HUES64 (cell line): ENCODE results near the gene REXO4.
"Not testable (repeated sequence)": the region's sequence is repeated elsewhere in the genome, so short reads cannot be mapped to it uniquely, and the experiment has no call there.

ENCODE experiments used
- H3K27ac ChIP-seq: 2 replicates; pipeline ENCODE4 v1.7.0; 2013; ENCODE audit warnings: low read depth, low read length, inconsistent platforms
- H3K27me3 ChIP-seq: 2 replicates; pipeline ENCODE4 v1.6.1; 2013; ENCODE audit warnings: mild to moderate bottlenecking, low read length; ENCODE audit not compliant: insufficient read depth
- H3K36me3 ChIP-seq: 2 replicates; pipeline ENCODE4 v1.6.1; 2013; ENCODE audit warnings: mild to moderate bottlenecking, low read length; ENCODE audit not compliant: insufficient read depth
- H3K4me1 ChIP-seq: 2 replicates; pipeline ENCODE4 v1.6.1; 2013; ENCODE audit warnings: mild to moderate bottlenecking, low read length, moderate library complexity; ENCODE audit not compliant: insufficient read depth
- H3K4me3 ChIP-seq: 2 replicates; pipeline ENCODE4 v1.5.1; 2013; ENCODE audit warnings: mild to moderate bottlenecking, low read length, moderate library complexity
- H3K9ac ChIP-seq: 2 replicates; pipeline ENCODE4 v1.6.1; 2013; ENCODE audit warnings: mild to moderate bottlenecking, low read depth, low read length
- H3K9me3 ChIP-seq: 2 replicates; pipeline ENCODE4 v1.6.1; 2013; ENCODE audit warnings: low read depth, low read length; ENCODE audit not compliant: insufficient read depth
- WGBS: fragments of 150-250, 120-280 bp; methylation state at CpG from one replicate; pipeline ENCODE4 v1.1.7; 2013; ENCODE audit warnings: missing lambda C conversion rate; 5-methylcytosine and 5-hydroxymethylcytosine counted together

The REXO4 gene

GRCh38 chr9:133458643-133459312 is 41.0 kb upstream of the REXO4 start:
- H3K4me1 ChIP-seq: peaks cover 12% of the 10 kb centered on the region
- peak overlapping the region; percentile 60 for H3K4me3 ChIP-seq
- H3K9ac ChIP-seq: no peak overlapping the region
- WGBS: 78% methylated on average over 16 of the region's 16 CpGs
- 0 out of 2 replicates have a peak, but pooled peaks cover 2% of the 10 kb centered on the region for H3K27me3 ChIP-seq
- no peak overlapping the region for H3K27ac ChIP-seq
- H3K36me3 ChIP-seq: no peaks in the 10 kb centered on the region
- H3K9me3 ChIP-seq: no peaks in the 10 kb centered on the region

- no peaks in the 10 kb centered on the region for H3K9me3 ChIP-seq
- H3K27ac ChIP-seq: no peak overlapping the region
- H3K36me3 ChIP-seq: no peaks in the 10 kb centered on the region
- no peak overlapping the region for H3K4me3 ChIP-seq
- WGBS: 93% methylated on average over 11 of the region's 11 CpGs
- no peak overlapping the region for H3K9ac ChIP-seq
- H3K27me3 ChIP-seq: 0 out of 2 replicates have a peak, but pooled peaks cover 2% of the 10 kb centered on the region
- H3K4me1 ChIP-seq: peaks cover 12% of the 10 kb centered on the region
Measured at GRCh38 chr9:133457748-133458147, 39.9 kb upstream of the REXO4 start.

GRCh38 chr9:133457233-133457632 is 39.4 kb upstream of the REXO4 start:
- 78% methylated on average over 13 of the region's 13 CpGs for WGBS
- Histone ChIP-seq H3K4me3 (no peak overlapping the region), H3K9ac (no peak overlapping the region), H3K4me1 (peaks cover 12% of the 10 kb centered on the region), H3K27ac (no peak overlapping the region), H3K27me3 (0 out of 2 replicates have a peak, but pooled peaks cover 2% of the 10 kb centered on the region), H3K36me3 (no peaks in the 10 kb centered on the region), H3K9me3 (no peaks in the 10 kb centered on the region)

- H3K27me3 ChIP-seq: 0 out of 2 replicates have a peak, but pooled peaks cover 2% of the 10 kb centered on the region
- WGBS: 89% methylated on average over 9 of the region's 9 CpGs
- H3K9me3 ChIP-seq: no peaks in the 10 kb centered on the region
- H3K27ac ChIP-seq: no peak overlapping the region
- H3K36me3 ChIP-seq: no peaks in the 10 kb centered on the region
- no peak overlapping the region for H3K9ac ChIP-seq
- H3K4me1 ChIP-seq: peaks cover 12% of the 10 kb centered on the region
- H3K4me3 ChIP-seq: no peak overlapping the region
Measured at GRCh38 chr9:133456409-133456808, 38.6 kb upstream of the REXO4 start.

- H3K9ac ChIP-seq: no peak overlapping the region
- 0 out of 2 replicates have a peak, but pooled peaks cover 2% of the 10 kb centered on the region for H3K27me3 ChIP-seq
- H3K27ac ChIP-seq: no peak overlapping the region
- 95% methylated on average over 11 of the region's 11 CpGs for WGBS
- no peak overlapping the region for H3K4me3 ChIP-seq
- H3K4me1 ChIP-seq: peaks cover 10% of the 10 kb centered on the region
- no peaks in the 10 kb centered on the region for H3K9me3 ChIP-seq
- H3K36me3 ChIP-seq: no peaks in the 10 kb centered on the region
Measured at GRCh38 chr9:133455936-133456335, 38.1 kb upstream of the REXO4 start.

GRCh38 chr9:133454943-133455673 is 37.3 kb upstream of the REXO4 start:
- peaks cover 7% of the 10 kb centered on the region; the same call in 1 of the 2 replicates for H3K4me1 ChIP-seq
- H3K4me3 ChIP-seq: no peak overlapping the region
- H3K9me3 ChIP-seq: no peaks in the 10 kb centered on the region
- 94% methylated on average over 20 of the region's 20 CpGs for WGBS
- no peak overlapping the region for H3K27ac ChIP-seq
- no peaks in the 10 kb centered on the region for H3K36me3 ChIP-seq
- 0 out of 2 replicates have a peak, but pooled peaks cover 2% of the 10 kb centered on the region for H3K27me3 ChIP-seq
- H3K9ac ChIP-seq: no peak overlapping the region

- 92% methylated on average over 19 of the region's 19 CpGs for WGBS
- Histone ChIP-seq H3K36me3 (no peaks in the 10 kb centered on the region), H3K27me3 (0 out of 2 replicates have a peak, but pooled peaks cover 2% of the 10 kb centered on the region)
Measured at GRCh38 chr9:133454325-133454724, 36.5 kb upstream of the REXO4 start.

GRCh38 chr9:133453651-133454050 is 35.8 kb upstream of the REXO4 start:
- no peaks in the 10 kb centered on the region for H3K36me3 ChIP-seq
- H3K9me3 ChIP-seq: no peaks in the 10 kb centered on the region
- 93% methylated on average over 11 of the region's 11 CpGs for WGBS
- no peak overlapping the region for H3K27ac ChIP-seq
- 0 out of 2 replicates have a peak, but pooled peaks cover 2% of the 10 kb centered on the region for H3K27me3 ChIP-seq
- H3K4me1 ChIP-seq: 0 out of 2 replicates have a peak, but pooled peaks cover 1% of the 10 kb centered on the region
- H3K4me3 ChIP-seq: no peak overlapping the region
- H3K9ac ChIP-seq: no peak overlapping the region

More at GRCh38 chr9:133454325-133454724, 36.5 kb upstream of the REXO4 start:
- Histone ChIP-seq H3K27ac (no peak overlapping the region), H3K9ac (no peak overlapping the region), H3K4me1 (peaks cover 7% of the 10 kb centered on the region; the same call in 1 of the 2 replicates), H3K9me3 (no peaks in the 10 kb centered on the region), H3K4me3 (no peak overlapping the region)

- 90% methylated on average over 7 of the region's 7 CpGs for WGBS
- H3K4me3 ChIP-seq: no peak overlapping the region
- no peaks in the 10 kb centered on the region for H3K4me1 ChIP-seq
Measured at GRCh38 chr9:133452562-133452961, 34.8 kb upstream of the REXO4 start.

GRCh38 chr9:133451865-133452264 is 34.1 kb upstream of the REXO4 start:
- H3K9me3 ChIP-seq, H3K27me3 ChIP-seq, H3K36me3 ChIP-seq, H3K9ac ChIP-seq, H3K4me3 ChIP-seq, H3K4me1 ChIP-seq, H3K27ac ChIP-seq: not testable (repeated sequence)
- WGBS: 95% methylated on average over 5 of the region's 5 CpGs

More at GRCh38 chr9:133452562-133452961, 34.8 kb upstream of the REXO4 start:
- Histone ChIP-seq H3K27ac (no peak overlapping the region), H3K9me3 (no peaks in the 10 kb centered on the region), H3K36me3 (no peaks in the 10 kb centered on the region), H3K9ac (no peak overlapping the region), H3K27me3 (no peaks in the 10 kb centered on the region)

- Histone ChIP-seq H3K9ac (no peak overlapping the region), H3K27me3 (no peaks in the 10 kb centered on the region), H3K4me3 (no peak overlapping the region), H3K9me3 (no peaks in the 10 kb centered on the region), H3K27ac (no peak overlapping the region), H3K4me1 (no peaks in the 10 kb centered on the region), H3K36me3 (no peaks in the 10 kb centered on the region)
- WGBS: 90% methylated on average over 12 of the region's 12 CpGs
Measured at GRCh38 chr9:133449760-133450159, 31.9 kb upstream of the REXO4 start.
